ENCODE measurements around the gene ARMC3. TPM values are rescaled to one million over a fixed set of nuclear protein-coding genes. Genes with fewer than 3 reads are reported as not detected.

Gene ARMC3
- total and polyA plus RNA-seq, 9 of the 15 experiments (the other 6 are each of a cell fraction or from before 2014, with no cell fraction given) = 0.33 to 1.1 (median 0.62) TPM

DNA sequence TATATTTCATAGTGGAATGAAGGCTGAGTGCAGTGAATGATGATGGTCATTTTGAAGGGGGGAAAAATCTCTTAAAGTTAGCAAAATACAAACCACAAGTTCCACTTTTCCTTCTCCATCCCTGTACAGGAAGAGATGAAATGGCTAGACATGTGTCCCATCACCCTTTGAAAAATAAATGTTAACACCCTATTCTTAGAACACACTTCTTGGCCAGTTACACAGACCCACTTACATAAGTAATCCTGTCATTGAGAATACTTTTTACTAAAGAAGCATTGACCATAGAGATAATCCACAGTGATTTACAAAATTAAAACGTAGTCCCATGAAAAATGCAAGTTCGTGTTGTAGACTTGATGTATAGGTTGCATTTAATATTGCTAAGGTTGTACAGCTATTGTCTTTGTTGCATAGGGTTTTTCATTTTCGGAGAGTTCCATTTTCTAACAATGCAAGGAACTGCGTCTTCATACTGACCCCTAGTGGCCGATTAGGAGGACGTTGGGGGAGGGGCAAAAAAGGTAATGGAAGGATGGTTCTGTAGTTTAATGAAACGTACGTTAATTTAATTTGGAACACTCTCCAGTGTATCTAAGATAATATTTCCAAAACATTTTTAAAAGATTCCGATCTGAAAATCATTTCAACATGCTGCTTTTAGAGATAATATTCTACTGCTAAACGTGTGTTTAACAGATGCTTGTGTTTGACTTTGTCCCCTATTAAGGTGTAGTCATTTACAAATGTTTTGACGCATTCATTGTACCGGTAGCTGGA is 60.9 kb downstream of the ARMC3 start (continued):
- TF ChIP-seq ZNF707 (CRISPR knock-in tag; conservative IDR thresholded peaks at IDR 0.05) (no peak), ILF3 (IDR thresholded peaks at IDR 0.05; ENCODE audit: borderline replicate concordance) (no peak), KAT7 (CRISPR knock-in tag; IDR thresholded peaks at IDR 0.05; ENCODE audit: borderline replicate concordance) (no peak), PYGO2 (tag; IDR thresholded peaks at IDR 0.05) (no peak), ZNF395 (CRISPR knock-in tag; IDR thresholded peaks at IDR 0.05) (no peak), ZSCAN32 (CRISPR knock-in tag; IDR thresholded peaks at IDR 0.05) (no peak), RHOXF2B (CRISPR knock-in tag; conservative IDR thresholded peaks at IDR 0.05) (no peak), SAP30 (IDR thresholded peaks at IDR 0.05; ENCODE audit: borderline replicate concordance, insufficient read depth, low read depth, low read length, poor library complexity, severe bottlenecking) (no peak), JUNB (CRISPR knock-in tag; conservative IDR thresholded peaks at IDR 0.05) (no peak), CBX3 (IDR thresholded peaks at IDR 0.05; ENCODE audit: borderline replicate concordance in 1 of 2, low read length in 2 of 2) (0 out of 3 replicates have a peak, but pooled peaks of 1 of the 2 experiments have one; percentile 19), RFX7 (CRISPR knock-in tag; IDR thresholded peaks at IDR 0.05) (no peak), XRCC3 (IDR thresholded peaks at IDR 0.05) (no peak), CXXC5 (CRISPR knock-in tag; IDR thresholded peaks at IDR 0.05) (peak; percentile 46; the same call in 1 of the 2 replicates), SAFB (IDR thresholded peaks at IDR 0.05; ENCODE audit: borderline replicate concordance, low read depth, low read length) (no peak), RBM17 (IDR thresholded peaks at IDR 0.05; ENCODE audit: borderline replicate concordance, low read depth, low read length) (no peak), ZBTB17 (CRISPR knock-in tag; IDR thresholded peaks at IDR 0.05) (no peak)
- TF ChIP-seq, protein P1, sequence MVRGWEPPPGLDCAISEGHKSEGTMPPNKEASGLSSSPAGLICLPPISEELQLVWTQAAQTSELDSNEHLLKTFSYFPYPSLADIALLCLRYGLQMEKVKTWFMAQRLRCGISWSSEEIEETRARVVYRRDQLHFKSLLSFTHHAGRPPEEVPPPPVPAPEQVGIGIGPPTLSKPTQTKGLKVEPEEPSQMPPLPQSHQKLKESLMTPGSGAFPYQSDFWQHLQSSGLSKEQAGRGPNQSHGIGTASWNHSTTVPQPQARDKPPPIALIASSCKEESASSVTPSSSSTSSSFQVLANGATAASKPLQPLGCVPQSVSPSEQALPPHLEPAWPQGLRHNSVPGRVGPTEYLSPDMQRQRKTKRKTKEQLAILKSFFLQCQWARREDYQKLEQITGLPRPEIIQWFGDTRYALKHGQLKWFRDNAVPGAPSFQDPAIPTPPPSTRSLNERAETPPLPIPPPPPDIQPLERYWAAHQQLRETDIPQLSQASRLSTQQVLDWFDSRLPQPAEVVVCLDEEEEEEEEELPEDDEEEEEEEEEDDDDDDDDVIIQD (CRISPR knock-in tag; IDR thresholded peaks at IDR 0.05) = no peak
- TF ChIP-seq, protein P2, sequence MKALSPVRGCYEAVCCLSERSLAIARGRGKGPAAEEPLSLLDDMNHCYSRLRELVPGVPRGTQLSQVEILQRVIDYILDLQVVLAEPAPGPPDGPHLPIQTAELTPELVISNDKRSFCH (CRISPR knock-in tag; IDR thresholded peaks at IDR 0.05) = no peak
- TF ChIP-seq, protein P2 (tag; IDR thresholded peaks at IDR 0.05) = no peak
- TF ChIP-seq, protein P3, sequence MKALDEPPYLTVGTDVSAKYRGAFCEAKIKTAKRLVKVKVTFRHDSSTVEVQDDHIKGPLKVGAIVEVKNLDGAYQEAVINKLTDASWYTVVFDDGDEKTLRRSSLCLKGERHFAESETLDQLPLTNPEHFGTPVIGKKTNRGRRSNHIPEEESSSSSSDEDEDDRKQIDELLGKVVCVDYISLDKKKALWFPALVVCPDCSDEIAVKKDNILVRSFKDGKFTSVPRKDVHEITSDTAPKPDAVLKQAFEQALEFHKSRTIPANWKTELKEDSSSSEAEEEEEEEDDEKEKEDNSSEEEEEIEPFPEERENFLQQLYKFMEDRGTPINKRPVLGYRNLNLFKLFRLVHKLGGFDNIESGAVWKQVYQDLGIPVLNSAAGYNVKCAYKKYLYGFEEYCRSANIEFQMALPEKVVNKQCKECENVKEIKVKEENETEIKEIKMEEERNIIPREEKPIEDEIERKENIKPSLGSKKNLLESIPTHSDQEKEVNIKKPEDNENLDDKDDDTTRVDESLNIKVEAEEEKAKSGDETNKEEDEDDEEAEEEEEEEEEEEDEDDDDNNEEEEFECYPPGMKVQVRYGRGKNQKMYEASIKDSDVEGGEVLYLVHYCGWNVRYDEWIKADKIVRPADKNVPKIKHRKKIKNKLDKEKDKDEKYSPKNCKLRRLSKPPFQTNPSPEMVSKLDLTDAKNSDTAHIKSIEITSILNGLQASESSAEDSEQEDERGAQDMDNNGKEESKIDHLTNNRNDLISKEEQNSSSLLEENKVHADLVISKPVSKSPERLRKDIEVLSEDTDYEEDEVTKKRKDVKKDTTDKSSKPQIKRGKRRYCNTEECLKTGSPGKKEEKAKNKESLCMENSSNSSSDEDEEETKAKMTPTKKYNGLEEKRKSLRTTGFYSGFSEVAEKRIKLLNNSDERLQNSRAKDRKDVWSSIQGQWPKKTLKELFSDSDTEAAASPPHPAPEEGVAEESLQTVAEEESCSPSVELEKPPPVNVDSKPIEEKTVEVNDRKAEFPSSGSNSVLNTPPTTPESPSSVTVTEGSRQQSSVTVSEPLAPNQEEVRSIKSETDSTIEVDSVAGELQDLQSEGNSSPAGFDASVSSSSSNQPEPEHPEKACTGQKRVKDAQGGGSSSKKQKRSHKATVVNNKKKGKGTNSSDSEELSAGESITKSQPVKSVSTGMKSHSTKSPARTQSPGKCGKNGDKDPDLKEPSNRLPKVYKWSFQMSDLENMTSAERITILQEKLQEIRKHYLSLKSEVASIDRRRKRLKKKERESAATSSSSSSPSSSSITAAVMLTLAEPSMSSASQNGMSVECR (CRISPR knock-in tag; IDR thresholded peaks at IDR 0.05) = no peak

All from K562 (cell line).